ENCODE data around the gene UROC1.

UROC1 gene

GRCh38 chr3:126517986-126518778, 609 bp upstream of the UROC1 start:
- FAIRE-seq (no peak), DNase-seq (ENCODE audit: insufficient read length) (no peak)

DNA sequence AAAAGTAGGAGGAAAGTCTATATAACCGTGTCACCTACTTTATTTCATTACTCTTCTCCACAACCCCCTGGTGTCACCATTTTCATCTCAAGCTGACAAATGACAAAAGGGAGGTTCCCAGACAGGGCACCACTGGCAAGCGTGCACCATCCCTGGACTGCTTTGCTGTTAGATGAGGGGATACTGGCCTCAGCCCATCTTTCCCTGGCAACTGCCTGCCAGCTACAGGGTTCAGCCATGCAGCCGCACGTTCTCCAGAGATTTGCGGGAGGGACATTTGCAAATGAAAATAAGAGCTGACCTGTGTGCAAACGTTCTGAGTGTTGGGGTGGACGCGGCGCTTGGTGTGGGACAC, 660 bp downstream of the UROC1 start:
- no peak for FAIRE-seq
- DNase-seq (ENCODE audit: insufficient read length), result no peak
- TF ChIP-seq POLR2A (IDR thresholded peaks at IDR 0.05; ENCODE audit: low read depth, low read length) (no peak), POLR2AphosphoS5 (IDR thresholded peaks at IDR 0.05; ENCODE audit: low read depth, low read length) (no peak), TAF1 (IDR thresholded peaks at IDR 0.05; ENCODE audit: borderline replicate concordance, low read depth, low read length) (no peak)

More at GRCh38 chr3:126517986-126518778, 609 bp upstream of the UROC1 start:
- TF ChIP-seq POLR2A (IDR thresholded peaks at IDR 0.05; ENCODE audit: low read depth, low read length), result no peak
- TF ChIP-seq POLR2AphosphoS5 (IDR thresholded peaks at IDR 0.05; ENCODE audit: low read depth, low read length), result no peak
- no peak for TF ChIP-seq TAF1 (IDR thresholded peaks at IDR 0.05; ENCODE audit: borderline replicate concordance, low read depth, low read length)

DNA sequence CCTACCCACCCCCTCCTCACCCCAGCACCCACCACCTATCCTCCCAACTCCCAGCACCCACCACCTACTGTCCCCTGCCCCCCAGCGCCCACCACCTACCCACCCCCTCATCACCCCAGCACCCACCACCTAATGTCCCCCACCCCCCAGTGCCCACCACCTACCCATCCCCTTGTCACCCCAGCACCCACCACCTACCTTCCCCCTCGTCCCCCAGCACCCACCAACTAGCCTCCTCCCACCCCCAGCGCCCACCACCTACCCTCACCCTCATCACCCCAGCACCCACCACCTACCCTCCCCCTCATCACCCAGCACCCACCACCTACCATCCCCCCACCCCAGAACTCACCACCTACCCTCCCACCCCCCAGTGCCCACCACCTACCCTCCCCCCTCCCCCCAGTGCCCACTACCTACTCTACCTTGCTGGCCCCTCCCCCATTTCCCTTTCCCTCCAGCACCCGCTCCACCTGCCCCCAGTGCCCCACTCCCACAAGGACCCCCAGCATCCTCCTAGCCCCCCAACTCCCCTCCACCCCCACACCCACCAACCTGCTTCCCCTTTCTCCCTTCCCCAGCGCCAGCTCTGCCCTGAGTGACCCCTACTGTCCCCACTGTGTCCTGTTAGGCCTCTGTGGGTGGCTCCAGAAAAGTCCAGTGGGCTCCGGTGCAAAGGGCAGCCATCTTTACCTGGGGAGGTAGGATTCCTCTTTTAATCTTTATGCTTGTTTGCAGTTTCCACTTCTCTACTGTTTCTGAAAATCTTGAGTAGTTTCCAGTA, 1.2 kb downstream of the UROC1 start:
- no peak for FAIRE-seq
- DNase-seq (ENCODE audit: insufficient read length), result no peak
- TF ChIP-seq TAF1 (IDR thresholded peaks at IDR 0.05; ENCODE audit: borderline replicate concordance, low read depth, low read length) (no peak), POLR2AphosphoS5 (IDR thresholded peaks at IDR 0.05; ENCODE audit: low read depth, low read length) (no peak), POLR2A (IDR thresholded peaks at IDR 0.05; ENCODE audit: low read depth, low read length) (no peak)

DNA sequence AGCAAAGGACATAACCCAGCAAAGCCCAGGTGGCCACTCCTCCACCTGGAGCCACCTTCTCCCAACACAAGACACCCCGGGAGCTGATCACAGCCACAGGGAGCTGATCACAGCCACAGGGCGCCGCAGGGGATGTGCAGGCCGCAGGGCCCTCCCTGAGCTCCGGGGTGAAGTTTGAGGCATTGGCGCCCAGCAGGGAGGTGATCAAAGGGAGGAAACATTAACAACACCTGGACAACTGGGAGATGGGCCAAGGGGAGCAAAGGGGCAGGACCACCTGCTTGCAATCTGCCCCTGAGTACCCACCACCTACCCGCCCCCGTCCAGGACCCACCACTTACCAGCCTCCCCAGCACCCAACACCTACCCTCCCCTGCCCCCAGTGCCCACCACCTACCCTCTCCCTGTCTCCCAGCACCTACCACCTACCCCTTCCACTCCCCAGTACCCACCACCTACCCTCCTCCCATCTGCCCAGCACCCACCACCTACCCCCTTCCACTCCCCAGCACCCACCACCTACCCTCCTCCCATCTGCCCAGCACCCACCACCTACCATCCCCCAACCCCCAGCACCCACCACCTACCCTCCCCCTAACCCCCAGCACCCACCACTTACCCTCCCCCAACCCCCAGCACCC, 2.4 kb downstream of the UROC1 start:
- no peak for FAIRE-seq
- TF ChIP-seq TAF1 (IDR thresholded peaks at IDR 0.05; ENCODE audit: borderline replicate concordance, low read depth, low read length) (no peak), POLR2A (IDR thresholded peaks at IDR 0.05; ENCODE audit: low read depth, low read length) (no peak), POLR2AphosphoS5 (IDR thresholded peaks at IDR 0.05; ENCODE audit: low read depth, low read length) (no peak)
- no peak for DNase-seq (ENCODE audit: insufficient read length)

DNA sequence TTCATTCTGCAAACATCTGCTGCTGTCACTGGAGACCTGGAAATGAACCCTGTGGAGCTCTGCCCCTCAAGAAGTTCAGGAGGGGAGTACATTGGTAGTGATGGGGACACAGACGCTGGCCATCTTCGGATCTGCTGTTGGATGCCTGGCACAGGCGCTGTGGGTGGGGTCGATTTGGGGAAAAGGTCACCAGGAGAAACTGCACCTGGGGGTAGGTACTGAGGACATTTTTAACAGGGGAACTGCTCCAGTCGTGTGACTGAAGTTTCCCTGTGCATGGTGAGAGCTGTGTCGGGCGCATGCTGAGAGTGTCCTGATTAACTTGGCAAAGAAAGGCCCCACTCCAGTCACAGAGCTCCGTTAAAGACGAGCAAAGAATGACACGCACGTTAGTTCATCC, 3.4 kb downstream of the UROC1 start:
- FAIRE-seq (no peak), DNase-seq (ENCODE audit: insufficient read length) (no peak)
- no peak for TF ChIP-seq POLR2A (IDR thresholded peaks at IDR 0.05; ENCODE audit: low read depth, low read length)
- no peak for TF ChIP-seq POLR2AphosphoS5 (IDR thresholded peaks at IDR 0.05; ENCODE audit: low read depth, low read length)
- no peak for TF ChIP-seq TAF1 (IDR thresholded peaks at IDR 0.05; ENCODE audit: borderline replicate concordance, low read depth, low read length)

DNA sequence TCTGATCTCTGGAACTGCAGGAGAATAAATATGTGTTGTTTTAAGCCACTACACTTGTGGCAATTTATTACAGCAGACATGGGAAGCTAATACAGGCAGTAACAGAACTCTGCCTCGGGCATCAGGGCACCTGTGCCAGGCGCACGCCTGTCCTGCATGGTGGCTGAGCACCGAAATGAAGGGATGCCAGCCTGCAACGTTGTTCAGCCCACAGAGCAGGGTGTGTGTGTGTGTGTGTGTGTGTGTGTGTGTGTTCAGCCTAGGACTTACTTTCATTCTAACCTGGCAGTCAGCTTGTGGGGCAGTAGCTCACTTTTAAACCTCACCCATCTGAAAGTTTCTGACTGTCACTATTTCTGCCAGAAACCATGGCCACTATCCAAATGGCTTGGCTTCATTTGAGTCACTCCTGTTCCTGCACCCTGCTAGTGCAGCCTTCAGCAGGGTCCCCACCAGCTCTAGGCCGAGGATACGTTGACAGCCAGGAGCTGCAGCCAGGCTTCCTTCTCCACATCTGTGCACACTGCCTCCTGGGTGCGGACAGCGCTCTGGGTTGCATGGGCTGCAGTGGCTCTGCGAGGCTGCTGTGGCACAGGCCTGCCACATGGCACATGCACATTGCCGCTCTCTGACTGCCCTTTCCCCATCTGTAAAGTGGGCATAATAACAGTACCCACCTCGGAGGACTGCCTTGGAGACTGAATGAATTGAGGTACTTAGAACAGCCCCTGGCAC, 4.5 kb downstream of the UROC1 start:
- DNase-seq (ENCODE audit: insufficient read length), result no peak
- TF ChIP-seq POLR2AphosphoS5 (IDR thresholded peaks at IDR 0.05; ENCODE audit: low read depth, low read length) (no peak), TAF1 (IDR thresholded peaks at IDR 0.05; ENCODE audit: borderline replicate concordance, low read depth, low read length) (no peak), POLR2A (IDR thresholded peaks at IDR 0.05; ENCODE audit: low read depth, low read length) (no peak)
- no peak for FAIRE-seq

- TF ChIP-seq POLR2A (IDR thresholded peaks at IDR 0.05; ENCODE audit: low read depth, low read length) (no peak), POLR2AphosphoS5 (IDR thresholded peaks at IDR 0.05; ENCODE audit: low read depth, low read length) (no peak), TAF1 (IDR thresholded peaks at IDR 0.05; ENCODE audit: borderline replicate concordance, low read depth, low read length) (no peak)
- FAIRE-seq (no peak), DNase-seq (ENCODE audit: insufficient read length) (no peak)
These were observed 5.5 kb downstream of the UROC1 start for GRCh38 chr3:126512026-126512425.

GRCh38 chr3:126511291-126511690, 6.3 kb downstream of the UROC1 start:
- TF ChIP-seq TAF1 (IDR thresholded peaks at IDR 0.05; ENCODE audit: borderline replicate concordance, low read depth, low read length), result no peak
- TF ChIP-seq POLR2AphosphoS5 (IDR thresholded peaks at IDR 0.05; ENCODE audit: low read depth, low read length), result no peak
- no peak for TF ChIP-seq POLR2A (IDR thresholded peaks at IDR 0.05; ENCODE audit: low read depth, low read length)
- DNase-seq (ENCODE audit: insufficient read length) (no peak), FAIRE-seq (no peak)

- DNase-seq (ENCODE audit: insufficient read length) (no peak), FAIRE-seq (no peak)
- TF ChIP-seq TAF1 (IDR thresholded peaks at IDR 0.05; ENCODE audit: borderline replicate concordance, low read depth, low read length), result no peak
- TF ChIP-seq POLR2AphosphoS5 (IDR thresholded peaks at IDR 0.05; ENCODE audit: low read depth, low read length), result no peak
- no peak for TF ChIP-seq POLR2A (IDR thresholded peaks at IDR 0.05; ENCODE audit: low read depth, low read length)
These were observed 7.2 kb downstream of the UROC1 start for GRCh38 chr3:126510308-126510910.

DNA sequence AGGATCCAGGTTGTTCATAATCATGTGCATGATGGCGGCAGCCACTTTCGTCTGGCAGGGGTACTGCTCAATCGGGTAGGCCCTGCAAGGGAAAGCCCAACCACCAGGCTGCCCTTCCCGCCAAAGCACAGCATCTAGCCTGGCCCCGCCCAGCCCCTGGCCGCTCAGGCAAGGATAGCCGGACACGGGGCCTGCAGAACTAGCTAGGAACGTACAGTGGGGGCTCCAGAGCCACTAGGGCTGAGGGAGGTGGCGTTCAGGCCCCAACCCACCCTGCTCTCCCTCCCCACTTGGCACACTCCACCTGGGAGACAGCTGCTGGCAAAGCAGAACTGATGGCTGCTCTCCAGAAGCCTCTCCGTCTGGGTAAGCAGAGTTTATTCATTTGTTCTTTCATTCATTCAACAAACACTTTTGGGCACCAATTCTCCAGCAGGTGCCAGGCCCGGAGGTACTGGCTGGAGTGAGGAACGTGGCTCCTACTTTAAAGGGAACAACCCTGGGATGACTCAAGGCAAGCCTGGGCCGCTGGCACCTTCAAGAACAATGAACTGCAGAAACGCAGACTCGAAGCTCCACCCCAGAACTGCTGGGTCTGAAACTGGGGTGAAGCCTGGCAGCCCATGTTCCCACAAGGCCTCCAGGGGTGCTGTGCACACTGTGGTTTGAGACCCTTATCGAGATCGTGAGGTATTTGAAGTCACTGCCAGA, 7.8 kb downstream of the UROC1 start:
- no peak for TF ChIP-seq POLR2AphosphoS5 (IDR thresholded peaks at IDR 0.05; ENCODE audit: low read depth, low read length)
- TF ChIP-seq POLR2A (IDR thresholded peaks at IDR 0.05; ENCODE audit: low read depth, low read length), result no peak
- no peak for TF ChIP-seq TAF1 (IDR thresholded peaks at IDR 0.05; ENCODE audit: borderline replicate concordance, low read depth, low read length)
- DNase-seq (ENCODE audit: insufficient read length) (no peak), FAIRE-seq (no peak)
